OCI-M1 (cell line): Measurements from ENCODE around the gene PON2.
"Not testable (repeated sequence)": the region's sequence is repeated elsewhere in the genome, so short reads cannot be mapped to it uniquely, and the experiment has no call there.

Source experiments
- DNase-seq: peaks from one replicate; lab custom pipeline; 2025; lab: John Stamatoyannopoulos, UW

The PON2 gene

GRCh38 chr7:95434557-95435421 lies at the start of gene PON2:
Gene PON2 (minus strand): TSS chr7:95435028. CDS start chr7:95434951, 77 bp downstream.
- DNase-seq, result peak; percentile 96

- no peak for DNase-seq
Observed at GRCh38 chr7:95482424-95482823, 47.6 kb upstream of the PON2 start.

- DNase-seq, result no peak
Observed at GRCh38 chr7:95481271-95482165, 46.7 kb upstream of the PON2 start.

GRCh38 chr7:95479992-95480624 lies 45.3 kb upstream of the PON2 start:
- no peak for DNase-seq

GRCh38 chr7:95478272-95479037 lies 43.6 kb upstream of the PON2 start:
- DNase-seq, result peak; percentile 81

GRCh38 chr7:95476904-95477594 lies 42.2 kb upstream of the PON2 start:
- DNase-seq, result peak; percentile 94

GRCh38 chr7:95476072-95476847 lies 41.4 kb upstream of the PON2 start:
- DNase-seq, result no peak

- no peak for DNase-seq
Observed at GRCh38 chr7:95473276-95473985, 38.6 kb upstream of the PON2 start.

- peak; percentile 47 for DNase-seq
Observed at GRCh38 chr7:95472581-95473161, 37.8 kb upstream of the PON2 start.

- DNase-seq, result no peak
Observed at GRCh38 chr7:95471071-95471470, 36.2 kb upstream of the PON2 start.

- DNase-seq, result peak; percentile 82
Observed at GRCh38 chr7:95470452-95470851, 35.6 kb upstream of the PON2 start.

GRCh38 chr7:95469848-95470247 lies 35.0 kb upstream of the PON2 start:
- DNase-seq, result no peak

- no peak for DNase-seq
Observed at GRCh38 chr7:95469187-95469586, 34.4 kb upstream of the PON2 start.

GRCh38 chr7:95467912-95468607 lies 33.2 kb upstream of the PON2 start:
- DNase-seq, result no peak

- not testable (repeated sequence) for DNase-seq
Observed at GRCh38 chr7:95460653-95461052, 25.8 kb upstream of the PON2 start.

GRCh38 chr7:95457947-95458346 lies 23.1 kb upstream of the PON2 start:
- no peak for DNase-seq

GRCh38 chr7:95454438-95455045 lies 19.7 kb upstream of the PON2 start:
- no peak for DNase-seq

- peak; percentile 46 for DNase-seq
Observed at GRCh38 chr7:95446618-95447017, 11.8 kb upstream of the PON2 start.
